GM21576 (cell line): Measurements from ENCODE around the gene LSAMP.

ENCODE experiments used
- ATAC-seq: cut with Tn5 transposase; IDR thresholded peaks from one replicate; pipeline ENCODE4 v1.9.1; 2021; ENCODE audit warnings: mild to moderate bottlenecking, moderate library complexity; ENCODE audit not compliant: unreplicated experiment

Gene LSAMP

GRCh38 chr3:115918900-115919299 lies 526.4 kb downstream of the LSAMP start:
- ATAC-seq: no peak

GRCh38 chr3:115916866-115917265 lies 528.4 kb downstream of the LSAMP start:
- ATAC-seq: no peak

DNA sequence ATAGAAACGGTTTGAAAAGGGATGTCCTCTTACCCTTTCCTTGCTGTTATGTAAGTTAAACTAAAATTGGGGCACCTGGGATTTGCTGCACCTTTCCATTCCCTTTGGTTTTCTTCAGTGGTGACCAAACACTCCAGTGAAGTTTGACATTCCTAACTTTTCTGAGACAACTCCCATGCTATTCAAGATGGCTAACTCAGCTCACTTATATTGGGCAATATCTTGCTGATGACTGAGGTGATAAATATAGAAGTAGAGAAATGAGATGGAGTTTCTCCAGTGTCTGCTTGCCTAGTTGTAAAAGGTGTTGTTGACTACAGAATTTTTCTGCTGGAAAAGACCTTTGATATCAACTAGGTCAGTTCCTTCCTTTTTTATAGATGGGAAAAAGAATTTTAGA lies 530.2 kb downstream of the LSAMP start:
- ATAC-seq: no peak

DNA sequence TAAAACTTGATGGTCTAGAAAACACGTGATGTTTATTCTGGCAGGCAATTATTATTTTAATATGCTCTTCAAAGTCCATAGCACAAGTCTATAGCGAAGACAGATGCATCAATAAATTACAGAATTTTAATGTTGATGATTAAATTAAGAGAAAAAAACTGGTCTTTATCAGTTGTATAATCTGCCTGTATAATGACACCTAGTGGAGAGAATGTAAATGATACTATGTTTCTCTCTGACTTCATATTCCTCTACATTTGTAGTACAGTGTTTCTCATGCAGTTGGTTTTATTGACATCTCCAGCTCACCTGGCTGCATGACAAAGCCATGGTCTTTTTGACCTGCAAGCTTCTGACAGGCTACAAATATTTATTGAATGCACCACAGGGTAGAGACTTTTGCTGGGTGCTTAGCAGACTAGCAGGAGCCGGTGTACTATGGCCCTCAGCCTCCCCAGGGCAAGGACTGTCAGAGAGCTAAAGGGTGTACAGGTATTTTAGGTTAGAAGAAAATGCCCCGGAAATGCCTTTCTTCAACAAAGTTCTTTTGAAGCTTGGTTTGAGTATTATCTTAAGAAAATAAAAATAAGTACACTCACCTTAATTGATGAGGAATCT lies 532.1 kb downstream of the LSAMP start:
- ATAC-seq: no peak

GRCh38 chr3:115912372-115912771 lies 532.9 kb downstream of the LSAMP start:
- no peak for ATAC-seq

DNA sequence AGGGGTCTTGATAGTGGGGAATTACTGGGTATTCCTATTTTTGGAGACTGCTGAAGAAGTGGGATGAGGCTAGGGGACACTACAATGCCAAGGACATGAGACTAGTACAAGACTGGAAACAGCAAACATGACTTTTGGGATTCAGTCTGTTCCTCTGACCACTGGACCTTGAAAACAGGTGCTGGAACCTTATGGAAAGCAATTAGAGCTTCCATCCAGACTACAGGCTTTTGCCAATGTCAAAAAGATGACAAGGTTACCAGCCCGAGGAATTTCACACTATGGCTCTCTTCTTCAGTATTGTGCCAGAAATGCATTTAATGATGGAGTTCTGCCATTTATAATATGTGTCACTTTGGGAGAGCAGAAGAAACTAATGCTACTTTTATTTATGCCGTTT lies 539.4 kb downstream of the LSAMP start:
- no peak for ATAC-seq

- ATAC-seq: no peak
These were observed 541.4 kb downstream of the LSAMP start for GRCh38 chr3:115903843-115904242.

DNA sequence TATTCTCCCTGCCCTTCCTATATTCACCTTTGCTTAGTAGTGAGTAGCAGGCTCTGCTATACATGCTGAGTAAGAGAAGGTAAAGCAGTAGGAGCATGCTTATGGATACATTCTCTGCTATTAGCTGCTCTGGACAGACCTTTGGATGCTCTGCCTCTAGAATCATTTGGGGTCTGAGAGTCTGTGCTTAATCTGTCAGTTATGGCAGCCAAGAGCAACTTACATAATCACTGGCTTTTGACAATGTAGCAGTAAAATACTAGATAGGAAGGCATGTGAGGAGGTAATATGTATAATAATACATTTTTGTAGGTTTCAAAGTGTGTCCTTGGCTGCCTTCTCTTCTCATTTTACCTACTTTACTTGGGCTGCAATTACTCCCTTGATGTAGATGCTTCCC lies 544.3 kb downstream of the LSAMP start:
- no peak for ATAC-seq

DNA sequence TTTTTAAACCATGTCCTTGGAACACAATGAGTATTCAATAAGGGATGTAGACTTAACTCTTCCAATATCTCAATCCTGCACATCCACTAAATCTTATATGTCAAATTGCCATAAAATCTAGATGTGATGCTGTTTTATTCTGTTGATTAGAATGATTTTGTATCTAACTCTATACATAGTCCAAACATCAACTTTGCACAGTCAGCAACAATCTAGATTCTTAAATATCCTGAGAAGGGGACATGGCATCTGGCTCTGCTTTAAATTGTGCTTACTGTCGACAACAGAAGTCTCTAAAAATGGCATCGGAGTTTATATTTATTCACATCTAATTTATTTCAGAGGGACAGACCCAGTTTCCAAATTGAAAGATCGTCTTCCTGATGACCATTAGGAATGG lies 545.8 kb downstream of the LSAMP start:
- ATAC-seq: no peak

DNA sequence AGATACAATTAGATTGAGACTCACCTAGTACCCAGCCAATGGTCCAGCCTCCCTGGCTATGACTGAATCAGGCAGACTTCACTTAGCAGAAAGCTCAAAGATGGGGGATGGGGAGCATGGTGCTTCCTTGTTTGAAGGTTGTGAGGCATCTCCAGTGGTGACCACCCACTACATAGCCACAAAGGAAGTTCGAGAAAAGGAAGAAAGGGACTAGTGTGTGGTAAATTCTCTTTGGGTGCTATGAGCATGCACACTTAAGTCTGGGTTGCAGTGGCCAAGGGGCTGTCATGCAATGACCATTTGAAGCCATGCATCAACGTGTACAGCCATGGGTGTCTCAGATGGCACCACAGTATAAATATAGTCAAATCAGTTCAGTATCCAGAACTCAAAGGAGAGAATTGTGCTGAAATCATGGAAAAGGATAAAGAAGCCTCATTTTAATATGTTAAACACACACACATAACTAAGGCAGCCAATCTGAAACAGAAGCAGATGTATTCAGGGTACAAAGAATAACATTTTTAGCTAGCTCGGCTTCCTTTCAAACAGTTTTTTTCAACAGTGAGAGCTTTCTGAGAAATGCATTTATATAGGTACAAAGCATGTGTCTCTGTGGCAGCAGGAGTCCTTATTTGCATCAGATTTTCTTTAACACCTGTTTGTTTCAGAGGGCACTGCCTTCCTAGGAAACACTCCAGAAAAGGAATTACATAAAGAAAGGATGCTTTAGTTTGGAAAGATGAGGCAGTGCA lies 546.5 kb downstream of the LSAMP start:
- ATAC-seq: no peak

DNA sequence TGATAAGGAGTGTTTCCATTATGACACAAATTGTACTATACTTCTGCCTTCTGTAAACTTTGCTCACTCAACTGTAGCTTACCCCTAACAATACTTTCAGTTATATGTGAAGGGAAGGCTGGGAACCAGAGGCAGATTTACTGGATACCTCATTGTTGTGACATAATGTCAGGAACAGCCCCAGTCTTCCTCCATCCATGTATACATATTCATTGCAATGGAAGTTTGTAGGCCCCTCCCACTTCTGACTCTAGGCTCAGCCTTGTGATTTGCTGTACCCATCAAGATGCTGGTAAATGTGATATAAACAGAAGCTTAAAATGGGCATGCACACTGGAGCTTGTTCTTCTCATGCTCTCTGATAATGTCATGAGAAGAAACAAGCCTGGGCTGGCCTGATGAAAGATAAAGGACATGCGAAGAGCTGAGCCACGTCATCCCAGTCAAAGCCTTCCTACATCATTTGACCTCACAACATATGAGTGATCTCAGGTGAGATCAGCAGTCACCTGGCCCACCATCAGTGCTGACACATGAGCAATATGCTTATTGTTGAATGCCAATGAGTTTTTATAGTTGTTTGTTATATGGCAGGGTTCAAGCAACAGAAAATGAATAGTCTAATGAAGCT lies 554.2 kb downstream of the LSAMP start:
- no peak for ATAC-seq

DNA sequence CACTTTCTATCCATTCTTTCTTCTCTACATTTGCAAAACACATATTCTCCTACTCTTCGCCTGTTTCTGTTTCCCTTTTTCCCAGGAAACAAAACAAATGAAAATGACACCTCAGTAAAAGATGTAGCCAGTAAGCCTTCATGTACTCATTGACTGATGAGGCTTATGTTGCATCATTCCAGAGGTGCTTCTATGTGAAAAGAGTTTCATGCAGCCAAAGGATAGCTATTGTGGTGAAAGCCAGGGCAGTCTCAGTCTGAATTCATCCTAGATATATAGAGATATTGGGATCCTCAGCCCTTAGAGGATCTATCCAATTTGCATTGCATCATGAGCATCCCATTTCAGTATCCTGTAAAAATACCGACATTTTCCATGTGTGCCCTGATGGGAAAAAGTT lies 554.7 kb downstream of the LSAMP start:
- ATAC-seq: no peak

- ATAC-seq: no peak
These were observed 559.7 kb downstream of the LSAMP start for GRCh38 chr3:115885621-115886020.

GRCh38 chr3:115877615-115877899 lies 567.7 kb downstream of the LSAMP start:
- no peak for ATAC-seq

DNA sequence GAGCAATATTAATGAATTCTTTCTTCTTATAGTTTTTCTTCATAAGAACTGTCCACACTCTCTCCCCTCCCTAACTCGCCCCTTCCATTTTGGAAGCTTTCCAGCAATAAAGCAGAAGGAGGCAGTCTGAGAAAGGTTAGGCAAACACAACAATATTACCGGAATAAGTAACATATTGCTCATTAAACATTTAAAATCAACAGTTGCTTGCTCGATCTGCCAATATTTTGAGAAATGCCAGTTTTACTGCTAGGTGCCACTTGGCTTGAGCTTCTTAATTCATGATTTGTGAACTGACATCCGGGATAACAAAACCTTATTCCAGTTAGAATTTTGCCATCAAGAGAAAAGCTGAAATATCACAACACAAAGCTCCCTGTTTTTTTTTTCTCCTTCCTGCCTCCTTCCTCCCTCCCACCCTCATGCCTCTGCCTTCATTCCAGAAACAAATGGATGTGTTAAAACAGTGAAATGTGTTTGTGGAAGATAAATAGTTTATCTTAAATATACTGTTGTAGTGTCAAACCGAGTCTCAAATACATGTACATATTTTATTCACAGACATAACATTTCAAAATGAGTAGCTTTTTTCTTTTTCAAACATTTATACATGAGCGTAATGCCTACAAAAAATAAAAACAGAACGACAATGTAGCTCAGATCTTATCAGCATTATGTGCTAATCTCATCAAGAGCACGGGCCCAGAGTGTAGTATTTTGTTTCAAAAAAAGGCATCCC lies 568.2 kb downstream of the LSAMP start:
- no peak for ATAC-seq

DNA sequence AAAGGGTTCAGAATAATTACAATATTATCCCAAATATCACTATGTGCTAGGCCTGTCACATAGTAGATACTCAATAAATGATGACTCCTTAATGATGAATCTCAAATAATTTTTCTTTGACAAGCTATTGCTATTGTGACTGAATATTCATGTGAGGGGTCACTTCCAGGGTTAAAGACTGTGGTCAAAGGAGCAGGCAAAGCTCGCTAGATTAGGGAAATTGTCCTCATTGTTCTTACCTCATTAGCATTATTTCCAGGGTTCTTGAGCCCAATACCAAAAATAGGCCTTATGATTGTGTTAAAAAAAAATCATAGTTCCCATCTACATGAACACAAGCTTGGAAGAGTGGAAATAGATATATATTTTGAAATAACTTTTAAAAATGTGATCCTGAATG lies 569.8 kb downstream of the LSAMP start:
- no peak for ATAC-seq

GRCh38 chr3:115871735-115872134 lies 573.6 kb downstream of the LSAMP start:
- ATAC-seq: no peak

GRCh38 chr3:115864911-115865310 lies 580.4 kb downstream of the LSAMP start:
- ATAC-seq: no peak

- ATAC-seq: no peak
These were observed 582.4 kb downstream of the LSAMP start for GRCh38 chr3:115862849-115863248.

DNA sequence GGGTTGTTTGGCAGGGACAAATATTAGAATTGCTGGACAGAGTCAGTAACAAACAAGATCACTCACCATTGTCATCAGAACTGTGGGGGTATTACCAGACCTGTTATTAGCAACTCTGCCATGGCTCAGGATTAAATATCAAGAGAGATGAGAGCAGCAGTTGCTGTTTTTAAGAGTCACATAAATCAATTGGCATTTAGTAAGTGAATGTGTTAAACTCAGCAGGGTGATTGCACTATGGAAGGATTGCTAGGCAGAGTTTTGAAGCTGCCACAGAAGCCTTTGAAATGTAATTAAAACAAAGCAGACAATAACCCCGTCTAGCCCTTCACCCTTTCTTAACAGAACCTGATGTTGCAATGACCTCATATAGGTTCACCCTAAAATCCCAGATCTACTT lies 583.2 kb downstream of the LSAMP start:
- ATAC-seq: no peak

DNA sequence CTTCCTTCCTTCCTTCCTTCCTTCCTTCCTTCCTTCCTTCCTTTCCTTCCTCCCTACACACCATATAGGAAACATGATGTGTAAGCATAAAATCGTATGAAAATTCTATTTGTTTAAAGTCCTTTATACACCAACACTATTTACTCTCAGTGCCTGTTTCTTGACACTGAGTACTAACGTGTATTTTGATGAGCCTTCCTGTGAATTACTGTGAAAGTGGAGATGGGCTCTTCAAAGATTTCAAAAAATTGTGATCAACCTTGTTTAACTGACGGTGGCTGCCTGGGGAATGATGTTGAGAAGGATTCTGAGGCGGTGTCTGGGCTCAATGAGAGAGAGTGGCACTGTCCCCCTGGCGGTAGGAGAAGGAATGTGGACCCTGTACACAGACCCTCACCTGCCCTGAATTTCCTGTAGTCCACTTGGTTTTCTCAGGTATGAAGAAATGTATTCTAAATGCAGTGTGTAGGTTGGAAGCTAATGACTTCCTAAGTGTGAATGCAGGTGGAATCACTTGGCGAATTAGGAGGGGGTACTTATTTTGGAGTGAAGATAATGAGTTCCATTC lies 584.0 kb downstream of the LSAMP start:
- no peak for ATAC-seq

DNA sequence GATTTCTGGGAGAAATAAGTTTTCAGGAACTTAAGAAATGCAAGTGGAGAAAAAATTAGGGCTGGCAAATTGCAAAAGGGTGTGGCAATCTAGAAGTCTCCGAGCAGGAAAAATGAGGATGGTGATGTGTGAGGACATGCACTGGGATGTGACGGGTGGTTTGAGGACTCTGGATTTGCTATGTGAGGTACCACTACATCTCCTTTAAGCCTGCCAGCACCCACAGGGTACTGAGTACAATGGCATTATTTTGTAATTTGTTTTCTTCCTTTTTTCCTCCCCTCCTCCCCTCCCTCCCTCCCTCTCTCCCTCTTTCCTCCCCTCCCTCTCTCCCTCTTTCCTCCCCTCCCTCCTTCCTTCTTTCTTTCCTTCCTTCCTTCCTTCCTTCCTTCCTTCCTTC lies 584.5 kb downstream of the LSAMP start:
- no peak for ATAC-seq
